Stimulated activated CD8-positive, alpha-beta memory T cell treated with anti-CD3 and anti-CD28 coated beads, Interleukin-2, amount 100 ng/mL, for 1 hour (primary cell): ENCODE measurements around the gene RAB6B.

Source experiments
- DNase-seq, 2 donors: peaks; one replicate each; pipeline ENCODE4 v3.0.0-alpha.2; 2020; ENCODE audit warnings: low read depth in 2 of 2

The RAB6B gene

GRCh38 chr3:133881492-133881891 lies 14.2 kb downstream of the RAB6B start:
- DNase-seq: no peak

- no peak for DNase-seq
Observed at GRCh38 chr3:133880886-133881455, 14.7 kb downstream of the RAB6B start.

- DNase-seq: no peak
Observed at GRCh38 chr3:133880287-133880686, 15.4 kb downstream of the RAB6B start.

- no peak for DNase-seq
Observed at GRCh38 chr3:133878518-133878917, 17.2 kb downstream of the RAB6B start.

GRCh38 chr3:133877221-133877620 lies 18.5 kb downstream of the RAB6B start:
- no peak for DNase-seq

GRCh38 chr3:133874761-133875438 lies 20.8 kb downstream of the RAB6B start:
- DNase-seq: no peak

- no peak for DNase-seq
Observed at GRCh38 chr3:133874344-133874743, 21.3 kb downstream of the RAB6B start.

- no peak for DNase-seq
Observed at GRCh38 chr3:133872781-133873180, 22.9 kb downstream of the RAB6B start.

- no peak for DNase-seq
Observed at GRCh38 chr3:133872161-133872560, 23.5 kb downstream of the RAB6B start.

GRCh38 chr3:133871368-133872090 lies 24.2 kb downstream of the RAB6B start:
- no peak for DNase-seq

- no peak for DNase-seq
Observed at GRCh38 chr3:133870822-133871221, 24.9 kb downstream of the RAB6B start.

GRCh38 chr3:133869586-133869985 lies 26.1 kb downstream of the RAB6B start:
- DNase-seq: no peak

GRCh38 chr3:133868758-133869475 lies 26.8 kb downstream of the RAB6B start:
- no peak for DNase-seq

- no peak for DNase-seq
Observed at GRCh38 chr3:133868186-133868585, 27.5 kb downstream of the RAB6B start.

GRCh38 chr3:133866141-133866540 lies 29.5 kb downstream of the RAB6B start:
- no peak for DNase-seq

- DNase-seq: no peak
Observed at GRCh38 chr3:133865136-133865855, 30.4 kb downstream of the RAB6B start.

- no peak for DNase-seq
Observed at GRCh38 chr3:133864616-133865015, 31.1 kb downstream of the RAB6B start.

- no peak for DNase-seq
Observed at GRCh38 chr3:133863911-133864310, 31.8 kb downstream of the RAB6B start.

- DNase-seq: no peak
Observed at GRCh38 chr3:133862161-133862560, 33.5 kb downstream of the RAB6B start.

GRCh38 chr3:133860519-133860918 lies 35.2 kb downstream of the RAB6B start:
- no peak for DNase-seq

- DNase-seq: no peak
Observed at GRCh38 chr3:133859381-133860234, 36.1 kb downstream of the RAB6B start.
